Superior temporal gyrus (tissue), 1 donor: ENCODE results near the gene BACE1-AS.
"Not testable (repeated sequence)": the region's sequence is repeated elsewhere in the genome, so short reads cannot be mapped to it uniquely, and the experiment has no call there.

Experiments
- DNase-seq: peaks from one replicate; pipeline ENCODE4 v3.0.0-alpha.2; 2016; ENCODE audit errors: extremely low spot score

Gene BACE1-AS

GRCh38 chr11:117319214-117319840 is 28.2 kb downstream of the BACE1-AS start:
- no peak for DNase-seq

GRCh38 chr11:117327255-117327566 is 36.1 kb downstream of the BACE1-AS start:
- not testable (repeated sequence) for DNase-seq

DNA sequence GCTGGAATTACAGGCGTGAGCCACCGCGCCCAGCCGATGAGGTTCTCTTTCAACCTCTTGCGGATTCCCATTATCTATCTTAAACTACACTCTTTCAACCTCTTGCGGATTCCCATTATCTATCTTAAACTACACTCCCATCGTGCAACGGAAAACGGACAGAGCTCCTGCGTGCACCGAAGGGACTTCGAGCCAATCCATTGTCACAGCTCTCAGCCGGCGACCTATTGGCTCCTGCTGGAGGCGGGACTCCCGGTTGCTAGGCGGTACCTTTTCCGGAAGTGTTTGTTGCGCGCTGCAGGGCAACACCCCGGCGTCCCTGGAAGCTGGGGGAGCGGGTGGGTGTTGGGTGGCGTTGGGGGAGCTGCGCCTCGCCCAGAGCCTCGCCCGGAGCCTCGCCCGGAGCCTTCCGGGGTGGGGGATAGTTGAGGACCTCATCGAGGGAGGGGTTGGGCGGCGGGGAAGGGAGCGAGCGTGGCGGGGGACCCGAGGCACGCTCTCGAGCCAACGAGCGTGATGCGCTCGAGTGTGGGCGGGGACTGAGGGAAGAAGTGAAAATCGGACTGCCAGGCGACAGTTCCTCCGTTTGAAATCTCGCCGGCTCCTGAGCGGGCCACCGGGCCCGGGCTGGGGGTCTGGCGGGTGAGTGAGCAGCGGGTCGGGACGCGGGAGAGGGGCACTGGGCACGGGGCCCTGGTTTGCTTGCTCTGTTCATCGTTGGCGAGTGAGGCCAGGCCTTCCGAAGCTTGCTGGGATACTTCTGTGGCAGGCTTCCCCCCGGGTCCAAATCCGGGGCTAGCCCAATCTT is 36.6 kb downstream of the BACE1-AS start, which contains the start of gene CEP164:
TSS of gene CEP164 (plus strand) at position 288 of the 808 bp plus-strand sequence. CDS start 10,733 bp downstream, outside the sequence.
- DNase-seq: peak; percentile 96

DNA sequence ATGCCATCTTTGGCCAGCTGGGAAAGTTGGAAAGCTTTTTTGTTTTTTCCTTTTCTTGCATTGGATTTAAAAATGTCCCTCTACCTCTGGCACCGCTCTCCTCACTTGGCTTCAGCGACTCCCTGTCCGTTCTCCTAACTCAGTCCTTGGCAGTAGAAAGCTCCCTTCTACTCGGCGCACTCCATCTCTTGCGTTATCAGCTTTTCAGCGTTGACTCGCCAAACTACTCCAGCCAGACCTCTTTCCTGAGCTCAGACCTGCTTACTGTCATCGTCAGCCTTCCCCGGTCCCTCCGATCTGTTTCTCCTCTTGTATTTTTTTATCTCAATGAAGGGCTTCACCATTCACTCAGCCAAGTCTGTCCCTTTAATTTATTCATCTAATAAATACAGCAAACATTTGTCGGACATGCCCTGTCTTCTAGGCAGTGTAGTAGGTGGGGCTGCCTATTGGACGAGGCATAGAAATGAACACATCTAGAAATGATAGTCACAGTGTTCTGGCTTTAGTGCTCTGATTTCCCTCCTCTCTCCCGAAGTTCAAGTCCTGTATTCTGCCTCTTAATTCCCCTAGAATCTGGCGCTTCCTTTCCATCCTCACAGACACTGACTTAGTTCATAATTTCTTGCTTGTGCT is 37.3 kb downstream of the BACE1-AS start:
- DNase-seq: peak; percentile 51

GRCh38 chr11:117332843-117333242 is 41.7 kb downstream of the BACE1-AS start:
- no peak for DNase-seq

DNA sequence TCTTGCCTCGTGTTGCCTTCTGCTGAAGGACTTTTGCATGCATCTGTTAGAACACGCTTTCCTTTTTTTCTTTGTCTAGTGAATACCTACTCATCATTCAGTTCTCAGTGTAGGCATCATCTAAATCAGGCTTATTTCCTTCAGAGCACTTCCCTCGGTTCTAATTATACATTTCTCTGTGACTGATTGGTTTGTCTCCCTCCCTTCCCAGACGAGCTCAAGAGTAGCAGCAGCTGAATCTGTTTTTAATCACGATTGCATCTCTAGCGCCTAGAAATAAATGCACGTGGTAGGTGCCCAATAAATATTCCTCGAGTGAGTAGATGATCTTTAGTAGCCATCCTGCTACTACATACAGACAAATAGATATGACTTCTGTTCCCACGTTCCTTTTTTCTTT is 42.8 kb downstream of the BACE1-AS start:
- DNase-seq: peak; percentile 28

DNA sequence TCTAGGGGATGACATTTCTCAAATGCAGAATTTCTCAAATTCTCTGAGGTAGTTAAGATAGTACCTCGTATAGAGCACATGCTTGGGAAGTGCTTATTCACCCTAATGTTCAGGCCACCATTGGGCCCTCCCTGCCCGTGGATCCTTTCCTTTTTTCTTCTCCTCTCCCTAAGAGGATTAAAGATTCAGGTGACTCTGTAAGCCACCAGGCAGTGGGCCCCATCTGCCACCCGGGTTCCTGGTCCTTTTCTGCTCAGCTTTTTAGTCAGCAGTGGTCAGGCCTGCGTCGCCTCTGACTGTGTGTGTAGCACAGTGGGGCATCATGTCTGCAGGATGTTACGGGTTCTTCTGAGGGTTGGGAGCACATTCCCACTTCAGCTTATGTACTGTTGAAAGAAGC is 43.8 kb downstream of the BACE1-AS start:
- DNase-seq: no peak

DNA sequence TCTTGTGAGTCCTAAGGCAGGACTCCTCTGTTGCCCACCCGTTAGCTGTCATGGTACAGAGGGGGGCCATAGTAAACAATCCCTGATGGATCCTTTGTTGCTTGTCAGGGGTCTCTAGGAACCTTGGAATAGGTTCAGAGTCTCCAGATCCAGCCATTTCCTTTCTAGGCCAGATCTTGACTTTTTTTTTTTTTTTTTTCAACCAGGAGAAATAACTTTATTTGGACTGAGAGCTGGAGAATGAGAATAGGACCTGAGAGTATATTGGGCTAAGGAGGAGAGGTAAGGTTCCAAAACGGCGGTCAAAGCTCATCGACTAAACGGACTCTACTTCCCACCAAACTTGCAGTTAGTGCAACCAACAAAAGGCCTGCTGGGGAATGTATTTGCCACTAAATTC is 44.3 kb downstream of the BACE1-AS start:
- no peak for DNase-seq

DNA sequence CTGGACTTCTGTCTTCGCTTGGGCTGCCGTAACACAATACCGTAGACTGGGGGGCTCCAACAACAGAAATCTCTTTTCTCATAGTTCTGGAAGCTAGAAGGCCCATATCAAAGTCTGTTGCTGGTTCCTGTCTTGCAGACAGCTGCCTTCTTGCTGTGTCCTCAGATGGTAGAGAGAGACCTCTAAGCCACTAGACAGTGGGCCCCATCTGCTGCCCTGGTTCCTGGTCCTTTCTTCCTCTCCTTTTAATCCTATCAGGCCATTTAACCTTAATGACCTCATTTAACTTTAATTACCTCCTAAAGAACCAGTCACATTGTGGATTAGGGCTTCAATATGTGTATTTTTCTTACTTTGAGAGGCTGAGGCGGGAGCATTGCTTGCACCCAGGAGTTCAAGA is 45.9 kb downstream of the BACE1-AS start:
- DNase-seq: no peak
